ENCODE results near the gene RTP1. TPM values are rescaled to one million over a fixed set of nuclear protein-coding genes. Genes with fewer than 3 reads are reported as not detected.

RTP1 gene, protein sequence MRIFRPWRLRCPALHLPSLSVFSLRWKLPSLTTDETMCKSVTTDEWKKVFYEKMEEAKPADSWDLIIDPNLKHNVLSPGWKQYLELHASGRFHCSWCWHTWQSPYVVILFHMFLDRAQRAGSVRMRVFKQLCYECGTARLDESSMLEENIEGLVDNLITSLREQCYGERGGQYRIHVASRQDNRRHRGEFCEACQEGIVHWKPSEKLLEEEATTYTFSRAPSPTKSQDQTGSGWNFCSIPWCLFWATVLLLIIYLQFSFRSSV
- polyA plus RNA-seq (2013): not detected

DNA sequence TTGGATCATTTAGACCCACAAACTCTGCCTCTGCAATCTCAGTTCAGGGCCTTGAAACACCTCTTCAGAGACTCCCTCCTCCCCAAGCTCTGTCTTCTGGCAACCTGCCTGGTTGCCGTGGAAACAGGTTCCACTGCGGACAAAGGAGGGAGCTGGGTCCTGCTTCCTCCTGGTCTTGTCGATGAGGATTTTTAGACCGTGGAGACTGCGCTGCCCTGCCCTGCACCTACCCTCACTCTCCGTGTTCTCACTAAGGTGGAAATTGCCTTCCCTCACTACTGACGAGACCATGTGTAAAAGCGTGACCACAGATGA, at the start of gene RTP1:
Gene RTP1 (plus strand): TSS at position 152 of the 315 bp plus-strand sequence. CDS start 30 bp downstream, at position 182.
- H3K27ac ChIP-seq (ENCODE audit: insufficient read depth in 1 of 2, low read depth in 1 of 2, low read length in 2 of 2, poor library complexity in 1 of 2, severe bottlenecking in 2 of 2): no peak within 1 kb of the TSS
- H3K4me3 ChIP-seq (ENCODE audit: control insufficient read depth in 1 of 7, extremely low read depth in 1 of 7, insufficient read depth in 4 of 7, low read depth in 2 of 7, low read length in 6 of 7): no peak within 1 kb of the TSS
- H3K4me1 ChIP-seq (ENCODE audit: control extremely low read depth in 1 of 4, control insufficient read depth in 4 of 4, insufficient read depth in 4 of 4, low read length in 3 of 4): no peaks in the 10 kb centered on the region
- 87% methylated on average over 8 of the region's 8 CpGs for WGBS (ENCODE audit: insufficient coverage)
- POLR2A ChIA-PET: no interaction called here
- no peaks in the 10 kb centered on the region for H3K9me3 ChIP-seq (ENCODE audit: control extremely low read depth in 1 of 5, control insufficient read depth in 4 of 5, insufficient read depth in 2 of 5, low read depth in 1 of 5, low read length in 4 of 5)
- peaks cover 0 to 6% (median 0%) of the 10 kb centered on the region in 5 experiments for H3K27me3 ChIP-seq (replicated peaks in 2 of 5; ENCODE audit: control insufficient read depth in 4 of 5, insufficient read depth in 5 of 5, low read length in 4 of 5)
- CTCF ChIA-PET: no interaction called here
- H3K36me3 ChIP-seq (ENCODE audit: control insufficient read depth in 4 of 4, insufficient read depth in 4 of 4, low read length in 3 of 4): no peaks in the 10 kb centered on the region
- no peak for DNase-seq

DNA sequence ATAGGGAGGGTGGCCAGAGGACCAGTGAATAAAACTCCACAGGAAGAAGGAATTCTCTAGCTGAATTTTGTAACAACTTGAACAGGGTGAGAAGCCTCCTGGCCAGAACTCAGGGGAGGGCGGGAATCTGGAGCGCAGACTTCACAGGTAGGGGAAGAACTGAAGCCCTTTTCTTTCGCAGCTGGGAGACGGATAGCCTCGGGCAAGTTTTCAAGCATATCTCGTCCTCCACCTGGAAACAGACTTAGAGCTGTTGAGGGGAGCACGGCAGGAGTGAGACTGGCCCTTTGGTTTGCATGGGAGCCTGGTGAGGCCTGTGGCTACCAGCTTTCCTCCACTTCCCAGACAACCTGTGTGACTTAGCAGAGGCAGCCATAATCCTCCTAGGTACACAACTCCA, 47.1 kb upstream of the RTP1 start:
- Histone ChIP-seq H3K4me1 (ENCODE audit: control extremely low read depth in 1 of 4, control insufficient read depth in 4 of 4, insufficient read depth in 4 of 4, low read length in 3 of 4) (no peaks in the 10 kb centered on the region), H3K36me3 (ENCODE audit: control insufficient read depth in 4 of 4, insufficient read depth in 4 of 4, low read length in 3 of 4) (no peaks in the 10 kb centered on the region), H3K27ac (ENCODE audit: insufficient read depth in 1 of 2, low read depth in 1 of 2, low read length in 2 of 2, poor library complexity in 1 of 2, severe bottlenecking in 2 of 2) (no peak overlapping the region), H3K4me3 (ENCODE audit: control insufficient read depth in 1 of 7, extremely low read depth in 1 of 7, insufficient read depth in 4 of 7, low read depth in 2 of 7, low read length in 6 of 7) (no peak overlapping the region), H3K9me3 (ENCODE audit: control extremely low read depth in 1 of 5, control insufficient read depth in 4 of 5, insufficient read depth in 2 of 5, low read depth in 1 of 5, low read length in 4 of 5) (peaks cover 0 to 9% (median 4%) of the 10 kb centered on the region in 5 experiments), H3K27me3 (replicated peaks in 2 of 5; ENCODE audit: control insufficient read depth in 4 of 5, insufficient read depth in 5 of 5, low read length in 4 of 5) (no peaks in the 10 kb centered on the region)
- no peak for DNase-seq
- CTCF ChIA-PET: interaction anchor here (0.6 to 4.1 kb wide), 16 partner anchors 10 to 301 kb away, joined by 3 to 45 read pairs (median 4); partner anchors contain the start of gene RPL39L
- POLR2A ChIA-PET: interaction anchor here (0.6 kb wide), 1 partner anchor 300 kb away, joined by 3 read pairs; no protein-coding TSS in a partner anchor
- 93% methylated on average over 7 of the region's 7 CpGs for WGBS (ENCODE audit: insufficient coverage)

DNA sequence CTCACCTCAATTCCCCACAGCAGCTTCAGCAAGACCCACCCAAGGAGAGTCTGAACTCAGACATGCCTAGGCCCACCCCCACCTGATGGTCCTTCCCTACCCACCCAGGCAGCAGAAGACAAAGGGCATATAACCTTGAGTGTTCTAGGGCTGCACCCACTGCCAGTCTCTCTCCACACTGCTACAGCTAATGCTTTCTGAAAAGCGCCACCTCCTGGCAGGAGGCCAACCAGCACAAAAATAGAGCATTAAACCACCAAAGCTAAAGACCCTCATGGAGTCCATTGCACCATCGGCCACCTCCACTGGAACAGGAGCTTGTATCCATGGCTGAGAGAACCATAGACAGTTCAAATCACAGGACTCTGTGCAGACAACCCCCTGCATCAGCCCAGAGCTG, 46.7 kb upstream of the RTP1 start:
- ChIA-PET POLR2A (interaction anchor here (0.6 kb wide), 1 partner anchor 300 kb away, joined by 3 read pairs; no protein-coding TSS in a partner anchor), CTCF (interaction anchor here (0.6 to 4.1 kb wide), 17 partner anchors 10 to 302 kb away, joined by 3 to 45 read pairs (median 4); partner anchors contain the start of gene RPL39L)
- H3K36me3 ChIP-seq (ENCODE audit: control insufficient read depth in 4 of 4, insufficient read depth in 4 of 4, low read length in 3 of 4): no peaks in the 10 kb centered on the region
- DNase-seq: peak; percentile 38 to 65 (median 64)
- H3K4me3 ChIP-seq (ENCODE audit: control insufficient read depth in 1 of 7, extremely low read depth in 1 of 7, insufficient read depth in 4 of 7, low read depth in 2 of 7, low read length in 6 of 7): no peak overlapping the region
- WGBS (ENCODE audit: insufficient coverage): 89% methylated on average over 1 of the region's 2 CpGs
- no peak overlapping the region for H3K27ac ChIP-seq (ENCODE audit: insufficient read depth in 1 of 2, low read depth in 1 of 2, low read length in 2 of 2, poor library complexity in 1 of 2, severe bottlenecking in 2 of 2)
- H3K9me3 ChIP-seq (ENCODE audit: control extremely low read depth in 1 of 5, control insufficient read depth in 4 of 5, insufficient read depth in 2 of 5, low read depth in 1 of 5, low read length in 4 of 5): peaks cover 0 to 5% (median 0%) of the 10 kb centered on the region in 5 experiments
- no peaks in the 10 kb centered on the region for H3K4me1 ChIP-seq (ENCODE audit: control extremely low read depth in 1 of 4, control insufficient read depth in 4 of 4, insufficient read depth in 4 of 4, low read length in 3 of 4)
- no peaks in the 10 kb centered on the region for H3K27me3 ChIP-seq (replicated peaks in 2 of 5; ENCODE audit: control insufficient read depth in 4 of 5, insufficient read depth in 5 of 5, low read length in 4 of 5)

DNA sequence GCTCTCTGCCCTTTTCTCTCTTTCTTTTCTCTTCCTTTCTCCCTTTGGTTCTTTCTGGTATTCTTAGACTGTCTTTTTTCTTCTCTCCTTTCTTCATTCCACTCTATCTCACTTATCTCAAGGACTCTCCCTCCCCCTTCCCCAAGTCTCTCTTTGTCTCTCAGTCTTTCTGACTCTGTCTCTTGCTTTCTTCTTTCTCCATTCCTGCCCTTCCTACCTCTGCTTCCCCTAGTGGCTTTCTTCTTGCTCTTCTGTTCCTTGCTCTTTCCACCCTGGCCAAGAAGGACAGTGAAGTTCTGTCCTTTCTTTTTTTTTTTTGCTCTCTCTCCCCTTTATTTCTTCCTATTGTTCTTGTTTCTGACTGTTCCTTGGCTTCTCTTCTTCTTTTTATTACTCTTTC, 35.7 kb upstream of the RTP1 start:
- DNase-seq: no peak
- H3K9me3 ChIP-seq (ENCODE audit: control extremely low read depth in 1 of 5, control insufficient read depth in 4 of 5, insufficient read depth in 2 of 5, low read depth in 1 of 5, low read length in 4 of 5): peaks cover 0 to 15% (median 3%) of the 10 kb centered on the region in 5 experiments
- H3K4me1 ChIP-seq (ENCODE audit: control extremely low read depth in 1 of 4, control insufficient read depth in 4 of 4, insufficient read depth in 4 of 4, low read length in 3 of 4): no peaks in the 10 kb centered on the region
- no peak overlapping the region for H3K4me3 ChIP-seq (ENCODE audit: control insufficient read depth in 1 of 7, extremely low read depth in 1 of 7, insufficient read depth in 4 of 7, low read depth in 2 of 7, low read length in 6 of 7)
- H3K36me3 ChIP-seq (ENCODE audit: control insufficient read depth in 4 of 4, insufficient read depth in 4 of 4, low read length in 3 of 4): no peaks in the 10 kb centered on the region
- H3K27ac ChIP-seq (ENCODE audit: insufficient read depth in 1 of 2, low read depth in 1 of 2, low read length in 2 of 2, poor library complexity in 1 of 2, severe bottlenecking in 2 of 2): no peak overlapping the region
- POLR2A ChIA-PET: no interaction called here
- CTCF ChIA-PET: interaction anchor here (0.6 to 2.3 kb wide), 4 partner anchors 11 to 805 kb away, joined by 3 to 10 read pairs (median 6); no protein-coding TSS in a partner anchor
- no peaks in the 10 kb centered on the region for H3K27me3 ChIP-seq (replicated peaks in 2 of 5; ENCODE audit: control insufficient read depth in 4 of 5, insufficient read depth in 5 of 5, low read length in 4 of 5)

DNA sequence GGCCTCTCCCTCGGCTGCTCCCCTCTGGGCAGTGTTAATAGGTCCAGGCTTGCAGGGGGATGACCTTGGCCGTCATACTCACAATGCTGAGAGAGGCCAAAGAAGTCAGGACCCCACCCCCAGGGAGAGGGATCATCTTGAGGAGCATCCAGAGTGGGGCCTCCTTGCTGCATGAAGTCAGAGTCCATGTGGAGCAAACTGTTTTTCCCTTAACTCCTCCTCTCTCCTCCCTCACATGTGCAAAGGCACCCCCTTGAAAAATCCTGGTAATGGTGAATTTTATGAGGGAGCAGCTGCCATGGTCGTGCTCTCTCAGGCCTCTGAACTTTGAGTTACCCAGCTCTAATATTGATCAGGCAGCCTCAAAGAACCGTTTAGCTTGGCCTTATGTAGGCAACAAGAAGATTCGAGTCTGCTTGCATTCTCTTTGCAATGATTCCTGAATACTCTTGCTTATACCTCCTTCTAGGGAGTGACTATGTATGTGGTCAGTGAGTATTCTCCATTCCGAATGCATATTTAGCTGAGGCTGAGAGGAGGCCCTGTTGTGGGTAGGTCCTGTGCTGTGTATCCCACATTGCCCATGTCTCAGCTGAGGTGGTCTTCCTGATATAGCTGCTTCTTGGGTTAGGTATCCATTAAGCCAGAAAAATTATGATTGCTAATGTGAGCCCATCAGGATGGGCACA, 34.9 kb upstream of the RTP1 start:
- WGBS (ENCODE audit: insufficient coverage): 75% methylated on average over 4 of the region's 6 CpGs
- DNase-seq: no peak
- no peaks in the 10 kb centered on the region for H3K4me1 ChIP-seq (ENCODE audit: control extremely low read depth in 1 of 4, control insufficient read depth in 4 of 4, insufficient read depth in 4 of 4, low read length in 3 of 4)
- POLR2A ChIA-PET: no interaction called here
- H3K27ac ChIP-seq (ENCODE audit: insufficient read depth in 1 of 2, low read depth in 1 of 2, low read length in 2 of 2, poor library complexity in 1 of 2, severe bottlenecking in 2 of 2): no peak overlapping the region
- CTCF ChIA-PET: interaction anchor here (0.9 to 6.4 kb wide), 8 partner anchors 11 to 315 kb away, joined by 3 to 110 read pairs (median 4); partner anchors contain the start of gene RPL39L
- H3K4me3 ChIP-seq (ENCODE audit: control insufficient read depth in 1 of 7, extremely low read depth in 1 of 7, insufficient read depth in 4 of 7, low read depth in 2 of 7, low read length in 6 of 7): no peak overlapping the region
- H3K27me3 ChIP-seq (replicated peaks in 2 of 5; ENCODE audit: control insufficient read depth in 4 of 5, insufficient read depth in 5 of 5, low read length in 4 of 5): no peaks in the 10 kb centered on the region
- H3K9me3 ChIP-seq (ENCODE audit: control extremely low read depth in 1 of 5, control insufficient read depth in 4 of 5, insufficient read depth in 2 of 5, low read depth in 1 of 5, low read length in 4 of 5): peaks cover 0 to 15% (median 3%) of the 10 kb centered on the region in 5 experiments
- no peaks in the 10 kb centered on the region for H3K36me3 ChIP-seq (ENCODE audit: control insufficient read depth in 4 of 4, insufficient read depth in 4 of 4, low read length in 3 of 4)

DNA sequence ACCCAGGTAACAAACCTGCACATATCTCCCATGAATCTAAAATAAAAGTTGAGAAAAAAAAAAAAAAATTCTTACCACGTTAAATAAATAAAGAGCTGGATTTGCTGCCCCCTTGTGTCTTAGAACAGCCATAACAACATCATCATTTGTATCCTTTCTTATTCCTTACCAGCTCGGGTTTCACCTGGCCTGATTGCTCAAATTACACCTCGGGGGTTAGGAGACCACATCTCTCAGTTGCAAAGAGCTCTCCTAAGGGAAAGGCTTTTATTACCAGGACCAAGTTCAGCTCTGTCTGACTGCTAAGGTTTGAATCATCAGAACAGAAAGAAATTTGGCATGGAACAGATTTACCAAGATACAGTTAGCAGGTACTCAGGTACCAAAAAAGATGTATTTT, 32.1 kb upstream of the RTP1 start:
- Histone ChIP-seq H3K27ac (ENCODE audit: insufficient read depth in 1 of 2, low read depth in 1 of 2, low read length in 2 of 2, poor library complexity in 1 of 2, severe bottlenecking in 2 of 2) (no peak overlapping the region), H3K4me3 (ENCODE audit: control insufficient read depth in 1 of 7, extremely low read depth in 1 of 7, insufficient read depth in 4 of 7, low read depth in 2 of 7, low read length in 6 of 7) (no peak overlapping the region), H3K36me3 (ENCODE audit: control insufficient read depth in 4 of 4, insufficient read depth in 4 of 4, low read length in 3 of 4) (no peaks in the 10 kb centered on the region), H3K4me1 (ENCODE audit: control extremely low read depth in 1 of 4, control insufficient read depth in 4 of 4, insufficient read depth in 4 of 4, low read length in 3 of 4) (peaks cover 0 to 2% (median 0%) of the 10 kb centered on the region in 4 experiments), H3K9me3 (ENCODE audit: control extremely low read depth in 1 of 5, control insufficient read depth in 4 of 5, insufficient read depth in 2 of 5, low read depth in 1 of 5, low read length in 4 of 5) (peaks cover 0 to 2% (median 0%) of the 10 kb centered on the region in 5 experiments), H3K27me3 (replicated peaks in 2 of 5; ENCODE audit: control insufficient read depth in 4 of 5, insufficient read depth in 5 of 5, low read length in 4 of 5) (no peaks in the 10 kb centered on the region)
- ChIA-PET CTCF (interaction anchor here (0.7 to 6.4 kb wide), 15 partner anchors 9 to 329 kb away, joined by 3 to 110 read pairs (median 6); partner anchors contain the start of gene RPL39L), POLR2A (interaction anchor here (0.6 to 1.0 kb wide), 3 partner anchors 14 to 309 kb away, joined by 3 to 4 read pairs (median 4); no protein-coding TSS in a partner anchor)
- peak; percentile 70 to 88 (median 78) for DNase-seq
- 20% methylated on average over 1 of the region's 3 CpGs for WGBS (ENCODE audit: insufficient coverage)

DNA sequence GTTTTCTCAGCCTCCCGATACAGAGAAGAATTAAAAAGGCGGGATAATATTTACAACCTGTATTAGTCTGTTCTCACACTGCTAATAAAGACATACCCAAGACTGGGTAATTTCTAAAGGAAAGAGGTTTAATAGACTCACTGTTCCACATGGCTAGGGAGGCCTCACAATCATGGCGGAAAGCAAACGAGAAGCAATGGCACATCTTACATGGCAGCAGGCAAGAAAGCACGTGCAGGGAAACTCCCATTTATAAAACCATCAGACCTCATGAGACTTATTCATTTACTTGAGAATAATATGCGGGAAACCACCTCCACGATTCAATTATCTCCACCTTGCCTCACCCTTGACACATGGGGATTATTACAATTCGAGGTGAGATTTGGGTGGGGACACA, 30.5 kb upstream of the RTP1 start:
- no peak for DNase-seq
- H3K4me1 ChIP-seq (ENCODE audit: control extremely low read depth in 1 of 4, control insufficient read depth in 4 of 4, insufficient read depth in 4 of 4, low read length in 3 of 4): peaks cover 0 to 2% (median 0%) of the 10 kb centered on the region in 4 experiments
- no peaks in the 10 kb centered on the region for H3K27me3 ChIP-seq (replicated peaks in 2 of 5; ENCODE audit: control insufficient read depth in 4 of 5, insufficient read depth in 5 of 5, low read length in 4 of 5)
- no peaks in the 10 kb centered on the region for H3K9me3 ChIP-seq (ENCODE audit: control extremely low read depth in 1 of 5, control insufficient read depth in 4 of 5, insufficient read depth in 2 of 5, low read depth in 1 of 5, low read length in 4 of 5)
- 100% methylated on average over 1 of the region's 8 CpGs for WGBS (ENCODE audit: insufficient coverage)
- ChIA-PET POLR2A (no interaction called here), CTCF (interaction anchor here (0.7 to 6.4 kb wide), 7 partner anchors 17 to 237 kb away, joined by 3 to 110 read pairs (median 4); partner anchors contain the start of gene RPL39L)
- H3K4me3 ChIP-seq (ENCODE audit: control insufficient read depth in 1 of 7, extremely low read depth in 1 of 7, insufficient read depth in 4 of 7, low read depth in 2 of 7, low read length in 6 of 7): no peak overlapping the region
- H3K27ac ChIP-seq (ENCODE audit: insufficient read depth in 1 of 2, low read depth in 1 of 2, low read length in 2 of 2, poor library complexity in 1 of 2, severe bottlenecking in 2 of 2): no peak overlapping the region
- H3K36me3 ChIP-seq (ENCODE audit: control insufficient read depth in 4 of 4, insufficient read depth in 4 of 4, low read length in 3 of 4): no peaks in the 10 kb centered on the region
